Thymus (tissue), 11 donors: ENCODE data around the gene RNU6-7. TPM values are rescaled to one million over a fixed set of nuclear protein-coding genes. Genes with fewer than 3 reads are reported as not detected.

Source experiments
- DNase-seq, 9 donors: peaks; one replicate each; pipeline ENCODE4 v3.0.0-alpha.2; 2013; ENCODE audit warnings: low spot score in 9 of 9, low read depth in 6 of 9, missing footprints in 1 of 9
- H3K27ac ChIP-seq, 2 donors: one replicate each; pipeline ENCODE4 v1.5.1; 2013; ENCODE audit warnings: control low read depth in 1 of 2, low read depth in 1 of 2, low read length in 1 of 2, mild to moderate bottlenecking in 1 of 2, moderate library complexity in 1 of 2
- H3K27me3 ChIP-seq, 2 donors: one replicate each; pipeline ENCODE4 v1.5.1; 2013; ENCODE audit warnings: low read length in 1 of 2; ENCODE audit not compliant: control insufficient read depth in 2 of 2, insufficient read depth in 1 of 2
- H3K36me3 ChIP-seq, 2 donors: one replicate each; pipeline ENCODE4 v1.5.1; 2013; ENCODE audit warnings: low read length in 1 of 2, mild to moderate bottlenecking in 1 of 2, moderate library complexity in 1 of 2; ENCODE audit not compliant: control insufficient read depth in 2 of 2, insufficient read depth in 2 of 2
- H3K4me1 ChIP-seq, 2 donors: one replicate each; pipeline ENCODE4 v1.5.1; 2013; ENCODE audit warnings: low read length in 2 of 2; ENCODE audit not compliant: control insufficient read depth in 2 of 2, insufficient read depth in 2 of 2
- H3K4me3 ChIP-seq, 2 donors: one replicate each; pipeline ENCODE4 v1.5.1; 2013; ENCODE audit warnings: low read length in 2 of 2, control low read depth in 1 of 2, mild to moderate bottlenecking in 1 of 2
- H3K9me3 ChIP-seq, 2 donors: one replicate each; pipeline ENCODE4 v1.5.1; 2013; ENCODE audit warnings: low read length in 1 of 2, mild to moderate bottlenecking in 1 of 2; ENCODE audit not compliant: control insufficient read depth in 2 of 2, insufficient read depth in 1 of 2
- WGBS: extraction: QIAGEN DNeasy Blood & Tissue Kit; methylation state at CpG from one replicate; pipeline ENCODE4 v1.1.7; 2013; 5-methylcytosine and 5-hydroxymethylcytosine counted together
- polyA plus RNA-seq: library from polyadenylated mRNA; stranded (reverse); fragments of 200-250 nt; gene quantifications from one replicate; pipeline ENCODE4 v1.2.3, GENCODE V29; 2013
- total RNA-seq: library from RNA; stranded (reverse); fragments of 120-200 nt; gene quantifications from one replicate; pipeline ENCODE4 v1.2.4, GENCODE V29; 2013
- donor health status: healthy.

RNU6-7 gene
- total and polyA plus RNA-seq, 2 donors, result not detected

- no peaks in the 10 kb centered on the region for H3K4me1 ChIP-seq
- H3K27ac ChIP-seq, result no peak overlapping the region
- no peaks in the 10 kb centered on the region for H3K9me3 ChIP-seq
- WGBS, result 17% methylated on average over 1 of the region's 1 CpG
- no peaks in the 10 kb centered on the region for H3K27me3 ChIP-seq
- no peaks in the 10 kb centered on the region for H3K36me3 ChIP-seq
- no peak overlapping the region for H3K4me3 ChIP-seq
- no peak for DNase-seq
Measured at GRCh38 chr14:32189811-32190210, 12.0 kb upstream of the RNU6-7 start.

- Histone ChIP-seq H3K4me1 (no peaks in the 10 kb centered on the region), H3K9me3 (no peaks in the 10 kb centered on the region), H3K36me3 (no peaks in the 10 kb centered on the region), H3K27me3 (no peaks in the 10 kb centered on the region), H3K4me3 (no peak overlapping the region), H3K27ac (no peak overlapping the region)
- 82% methylated on average over 3 of the region's 3 CpGs for WGBS
- DNase-seq, result no peak
Measured at GRCh38 chr14:32190673-32191072, 11.2 kb upstream of the RNU6-7 start.

- 97% methylated on average over 2 of the region's 2 CpGs for WGBS
- H3K27me3 ChIP-seq, result no peaks in the 10 kb centered on the region
- no peak overlapping the region for H3K27ac ChIP-seq
- no peak for DNase-seq
- H3K36me3 ChIP-seq, result no peaks in the 10 kb centered on the region
- H3K4me3 ChIP-seq, result no peak overlapping the region
- no peaks in the 10 kb centered on the region for H3K4me1 ChIP-seq
- no peaks in the 10 kb centered on the region for H3K9me3 ChIP-seq
Measured at GRCh38 chr14:32192712-32193373, 9.0 kb upstream of the RNU6-7 start.

GRCh38 chr14:32193532-32193931 lies 8.3 kb upstream of the RNU6-7 start:
- Histone ChIP-seq H3K4me1 (no peaks in the 10 kb centered on the region), H3K36me3 (no peaks in the 10 kb centered on the region), H3K27me3 (no peaks in the 10 kb centered on the region), H3K9me3 (no peaks in the 10 kb centered on the region), H3K4me3 (no peak overlapping the region), H3K27ac (no peak overlapping the region)
- DNase-seq, result no peak
- WGBS, result 94% methylated on average over 2 of the region's 2 CpGs

GRCh38 chr14:32195636-32196035 lies 6.2 kb upstream of the RNU6-7 start:
- Histone ChIP-seq H3K4me1 (no peaks in the 10 kb centered on the region), H3K9me3 (no peaks in the 10 kb centered on the region), H3K4me3 (no peak overlapping the region), H3K27me3 (peaks cover 0 to 2% of the 10 kb centered on the region in 2 donors), H3K36me3 (no peaks in the 10 kb centered on the region), H3K27ac (no peak overlapping the region)
- no peak for DNase-seq
- WGBS, result 22% methylated on average over 1 of the region's 1 CpG

GRCh38 chr14:32197919-32198318 lies 3.9 kb upstream of the RNU6-7 start:
- H3K4me3 ChIP-seq, result no peak overlapping the region
- no peaks in the 10 kb centered on the region for H3K36me3 ChIP-seq
- no peaks in the 10 kb centered on the region for H3K9me3 ChIP-seq
- H3K27ac ChIP-seq, result no peak overlapping the region
- DNase-seq, result no peak
- peaks cover 5 to 6% of the 10 kb centered on the region in 2 donors for H3K4me1 ChIP-seq
- WGBS, result 92% methylated on average over 1 of the region's 1 CpG
- H3K27me3 ChIP-seq, result peaks cover 0 to 2% of the 10 kb centered on the region in 2 donors

GRCh38 chr14:32200368-32201192 lies 1.3 kb upstream of the RNU6-7 start:
- H3K4me1 ChIP-seq, result peaks cover 8 to 10% of the 10 kb centered on the region in 2 donors
- peak overlapping the region in 1 of 2 donors; percentile 89 for H3K27ac ChIP-seq
- H3K4me3 ChIP-seq, result peak overlapping the region; percentile 65 to 78
- no peaks in the 10 kb centered on the region for H3K9me3 ChIP-seq
- DNase-seq, result peak in 3 of 9 donors; percentile 11 to 24 (median 13)
- WGBS, result 4% methylated on average over 14 of the region's 14 CpGs
- peaks cover 0 to 2% of the 10 kb centered on the region in 2 donors for H3K27me3 ChIP-seq
- H3K36me3 ChIP-seq, result no peaks in the 10 kb centered on the region

- peak; percentile 24 to 74 (median 59) for DNase-seq
- peak overlapping the region; percentile 78 to 89 for H3K27ac ChIP-seq
- no peaks in the 10 kb centered on the region for H3K36me3 ChIP-seq
- peak overlapping the region; percentile 65 to 78 for H3K4me3 ChIP-seq
- under 1% methylated on average over 46 of the region's 46 CpGs for WGBS
- no peaks in the 10 kb centered on the region for H3K9me3 ChIP-seq
- H3K27me3 ChIP-seq, result peaks cover 0 to 2% of the 10 kb centered on the region in 2 donors
- peaks cover 8 to 10% of the 10 kb centered on the region in 2 donors for H3K4me1 ChIP-seq
Measured at GRCh38 chr14:32201193-32201815, 541 bp upstream of the RNU6-7 start.

GRCh38 chr14:32202491-32202997 lies 699 bp downstream of the RNU6-7 start:
- DNase-seq, result peak in 6 of 9 donors; percentile 10 to 55 (median 23)
- peak overlapping the region; percentile 65 to 78 for H3K4me3 ChIP-seq
- H3K4me1 ChIP-seq, result peaks cover 8 to 10% of the 10 kb centered on the region in 2 donors
- H3K27ac ChIP-seq, result peak overlapping the region; percentile 79 to 89
- under 1% methylated on average over 8 of the region's 8 CpGs for WGBS
- H3K36me3 ChIP-seq, result no peaks in the 10 kb centered on the region
- H3K9me3 ChIP-seq, result no peaks in the 10 kb centered on the region
- peaks cover 0 to 2% of the 10 kb centered on the region in 2 donors for H3K27me3 ChIP-seq
